ENCODE data around the gene MAPKAP1.

Gene MAPKAP1

DNA sequence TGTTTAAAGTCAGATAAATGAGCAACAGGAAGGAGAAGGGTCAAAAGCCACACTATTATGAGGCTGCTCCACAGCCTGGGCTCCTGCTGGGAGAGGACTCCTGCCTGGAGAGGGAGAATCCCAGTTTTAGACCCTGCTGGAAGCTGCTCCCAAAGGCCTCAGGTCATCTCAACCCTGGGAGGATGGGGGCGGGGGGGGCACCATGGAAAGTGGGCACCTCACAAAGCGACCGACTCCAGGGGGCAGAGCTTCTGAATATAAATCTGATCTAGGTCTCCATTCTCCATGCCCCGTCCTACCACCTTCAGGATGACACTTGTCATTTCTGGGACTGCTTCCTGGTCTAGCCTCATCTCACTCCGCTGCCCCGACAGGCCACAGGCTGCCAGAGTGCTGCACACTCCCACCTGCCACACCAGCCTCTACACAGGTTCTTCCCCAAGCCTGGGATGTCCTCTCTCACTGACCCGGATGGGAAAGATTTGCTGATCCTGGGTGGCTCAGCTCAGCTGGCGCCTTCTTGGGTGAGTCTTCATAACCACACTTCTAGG lies 262.0 kb downstream of the MAPKAP1 start:
- DNase-seq (ENCODE audit: insufficient read length) (no peak), FAIRE-seq (no peak)
- no peak for TF ChIP-seq POLR2A (IDR thresholded peaks at IDR 0.05; ENCODE audit: low read depth, low read length)

- FAIRE-seq (no peak), DNase-seq (ENCODE audit: insufficient read length) (no peak)
- TF ChIP-seq TAF1 (IDR thresholded peaks at IDR 0.05; ENCODE audit: borderline replicate concordance, low read depth, low read length): no peak
These were observed 262.8 kb downstream of the MAPKAP1 start for GRCh38 chr9:125444166-125444565.

DNA sequence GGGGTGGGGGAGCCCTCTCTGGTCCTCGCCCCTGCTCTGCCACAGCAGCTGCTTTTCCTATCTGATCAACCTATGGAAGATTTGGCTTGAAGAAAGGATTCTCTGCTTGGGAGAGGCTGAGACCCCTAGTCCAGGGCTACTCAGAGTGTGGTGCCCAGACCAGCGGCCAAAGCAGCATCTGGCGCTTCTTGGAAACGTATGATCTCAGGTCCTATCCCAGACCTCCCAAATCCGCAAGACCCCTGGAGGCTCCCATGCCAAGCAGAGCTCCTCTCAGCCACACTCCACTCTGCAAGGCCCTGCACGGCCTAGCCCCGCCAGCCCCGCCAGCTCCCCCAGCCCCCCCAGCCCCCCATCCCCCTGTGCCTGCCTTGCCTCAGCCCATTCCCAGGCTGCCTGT lies 263.6 kb downstream of the MAPKAP1 start:
- FAIRE-seq (no peak), DNase-seq (ENCODE audit: insufficient read length) (no peak)
- TF ChIP-seq POLR2AphosphoS5 (IDR thresholded peaks at IDR 0.05; ENCODE audit: low read depth, low read length) (no peak), POLR2A (IDR thresholded peaks at IDR 0.05; ENCODE audit: low read depth, low read length) (no peak), TAF1 (IDR thresholded peaks at IDR 0.05; ENCODE audit: borderline replicate concordance, low read depth, low read length) (no peak)

DNA sequence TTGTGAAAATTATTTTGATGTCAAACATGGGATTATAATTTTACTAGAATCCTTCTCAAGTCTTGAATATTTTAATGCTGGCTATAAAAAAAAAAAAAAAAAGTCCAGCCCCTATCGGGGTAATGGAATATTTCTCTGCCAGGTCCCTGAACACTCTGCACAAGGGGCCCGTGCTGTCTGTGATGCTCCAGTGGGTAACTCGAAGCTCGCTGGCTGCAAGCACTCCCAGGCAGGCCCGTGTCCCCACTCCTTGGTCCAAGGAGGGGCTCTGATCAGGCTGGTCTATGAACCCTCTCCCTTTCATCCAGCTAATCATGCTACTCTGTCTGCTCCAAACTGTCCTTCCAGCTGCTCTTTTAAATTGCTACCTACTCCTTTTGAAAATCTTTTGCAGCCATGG lies 264.6 kb downstream of the MAPKAP1 start:
- FAIRE-seq: no peak
- no peak for TF ChIP-seq POLR2A (IDR thresholded peaks at IDR 0.05; ENCODE audit: low read depth, low read length)
- no peak for TF ChIP-seq POLR2AphosphoS5 (IDR thresholded peaks at IDR 0.05; ENCODE audit: low read depth, low read length)
- no peak for TF ChIP-seq TAF1 (IDR thresholded peaks at IDR 0.05; ENCODE audit: borderline replicate concordance, low read depth, low read length)
- no peak for DNase-seq (ENCODE audit: insufficient read length)

DNA sequence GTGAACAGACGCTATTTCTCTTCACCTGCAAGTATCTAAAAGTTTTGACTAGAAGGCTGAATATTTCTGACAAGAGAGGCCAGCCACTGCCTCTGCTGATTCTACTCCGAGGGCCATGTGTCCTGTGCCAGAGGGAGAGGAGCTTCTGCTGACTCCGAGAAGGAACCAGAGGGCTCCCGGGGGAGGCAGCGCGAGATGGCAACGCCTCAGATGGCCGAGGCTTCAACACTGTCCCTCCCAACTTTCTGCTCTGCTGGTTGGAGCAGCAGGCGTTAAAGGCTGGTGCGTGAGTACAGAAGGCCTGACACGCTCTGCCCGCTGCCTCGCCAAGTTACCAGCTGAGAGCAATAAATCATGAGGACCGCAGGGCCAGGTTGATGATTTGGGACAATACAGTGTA lies 266.6 kb downstream of the MAPKAP1 start:
- no peak for FAIRE-seq
- no peak for DNase-seq (ENCODE audit: insufficient read length)
- TF ChIP-seq TAF1 (IDR thresholded peaks at IDR 0.05; ENCODE audit: borderline replicate concordance, low read depth, low read length): no peak
- no peak for TF ChIP-seq POLR2A (IDR thresholded peaks at IDR 0.05; ENCODE audit: low read depth, low read length)
- no peak for TF ChIP-seq POLR2AphosphoS5 (IDR thresholded peaks at IDR 0.05; ENCODE audit: low read depth, low read length)

- DNase-seq (ENCODE audit: insufficient read length) (no peak), FAIRE-seq (no peak)
- TF ChIP-seq POLR2AphosphoS5 (IDR thresholded peaks at IDR 0.05; ENCODE audit: low read depth, low read length): no peak
These were observed 267.4 kb downstream of the MAPKAP1 start for GRCh38 chr9:125439434-125440272.

GRCh38 chr9:125438506-125439433 lies 268.2 kb downstream of the MAPKAP1 start:
- TF ChIP-seq POLR2AphosphoS5 (IDR thresholded peaks at IDR 0.05; ENCODE audit: low read depth, low read length): no peak
- no peak for TF ChIP-seq TAF1 (IDR thresholded peaks at IDR 0.05; ENCODE audit: borderline replicate concordance, low read depth, low read length)
- no peak for TF ChIP-seq POLR2A (IDR thresholded peaks at IDR 0.05; ENCODE audit: low read depth, low read length)
- no peak for FAIRE-seq
- no peak for DNase-seq (ENCODE audit: insufficient read length)

DNA sequence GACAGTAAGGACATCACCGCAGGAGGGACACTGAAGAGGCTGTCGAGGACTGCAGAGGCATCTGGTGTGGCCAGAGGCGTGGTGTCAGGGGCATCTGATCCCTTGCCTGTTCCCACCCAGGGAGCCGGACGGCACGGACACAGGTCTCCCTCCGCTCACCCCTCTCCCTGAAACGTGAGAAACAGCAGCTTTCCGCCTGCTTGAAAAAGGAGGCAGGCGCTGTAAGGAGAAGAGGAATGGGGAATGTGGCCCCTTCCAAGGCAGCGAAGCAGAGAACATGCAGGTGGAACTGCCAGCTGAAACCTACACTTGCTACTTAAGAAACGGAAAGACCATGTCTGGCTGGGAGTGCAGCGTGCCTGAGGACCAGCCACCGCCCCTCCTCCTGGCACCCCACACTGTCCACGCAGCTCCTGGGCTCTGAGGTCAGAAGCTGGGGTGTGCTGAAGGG lies 269.2 kb downstream of the MAPKAP1 start:
- no peak for DNase-seq (ENCODE audit: insufficient read length)
- no peak for FAIRE-seq
- TF ChIP-seq TAF1 (IDR thresholded peaks at IDR 0.05; ENCODE audit: borderline replicate concordance, low read depth, low read length): no peak
- TF ChIP-seq POLR2A (IDR thresholded peaks at IDR 0.05; ENCODE audit: low read depth, low read length): no peak
- TF ChIP-seq POLR2AphosphoS5 (IDR thresholded peaks at IDR 0.05; ENCODE audit: low read depth, low read length): no peak

DNA sequence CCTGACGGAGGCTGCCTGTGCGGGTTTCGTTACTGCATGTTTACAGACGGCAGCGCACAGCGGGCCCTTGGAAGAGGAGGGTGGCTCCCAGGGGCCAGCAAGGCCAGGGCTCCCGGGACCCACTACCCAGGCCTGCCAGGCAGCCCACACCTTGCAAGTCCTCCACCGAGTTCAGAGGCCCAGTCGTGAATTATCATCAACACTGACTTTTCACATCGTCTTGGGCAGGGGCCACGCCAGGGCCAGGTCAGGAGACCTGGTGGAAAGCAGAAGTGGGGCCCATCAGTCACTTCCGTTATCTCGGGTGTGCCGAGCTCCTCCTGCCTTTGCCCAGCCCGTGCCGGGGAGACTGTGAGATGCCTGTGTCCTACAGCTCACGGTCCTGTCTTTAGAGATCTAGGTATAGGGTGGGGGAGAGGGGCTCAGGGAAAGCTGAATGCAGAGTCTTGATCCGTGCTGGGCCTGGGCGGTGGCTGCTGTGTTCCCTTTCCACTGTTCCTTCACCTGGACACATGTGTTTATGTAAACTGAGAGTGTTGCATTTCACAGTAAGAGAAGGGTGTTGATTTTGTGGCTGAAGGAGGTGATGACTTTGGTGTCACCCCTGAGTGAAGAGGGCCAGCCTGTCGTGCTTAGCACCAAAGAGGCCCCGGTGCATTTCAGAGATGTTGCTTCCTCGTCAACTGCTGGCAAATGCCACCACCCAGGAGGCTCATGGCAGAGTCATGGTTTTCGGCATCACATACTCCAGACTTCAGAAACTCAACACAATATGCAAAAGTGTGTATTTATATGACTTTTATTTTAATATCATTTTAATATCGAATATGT lies 270.2 kb downstream of the MAPKAP1 start:
- DNase-seq (ENCODE audit: insufficient read length) (no peak), FAIRE-seq (no peak)
- TF ChIP-seq TAF1 (IDR thresholded peaks at IDR 0.05; ENCODE audit: borderline replicate concordance, low read depth, low read length) (no peak), POLR2A (IDR thresholded peaks at IDR 0.05; ENCODE audit: low read depth, low read length) (no peak), POLR2AphosphoS5 (IDR thresholded peaks at IDR 0.05; ENCODE audit: low read depth, low read length) (no peak)

DNA sequence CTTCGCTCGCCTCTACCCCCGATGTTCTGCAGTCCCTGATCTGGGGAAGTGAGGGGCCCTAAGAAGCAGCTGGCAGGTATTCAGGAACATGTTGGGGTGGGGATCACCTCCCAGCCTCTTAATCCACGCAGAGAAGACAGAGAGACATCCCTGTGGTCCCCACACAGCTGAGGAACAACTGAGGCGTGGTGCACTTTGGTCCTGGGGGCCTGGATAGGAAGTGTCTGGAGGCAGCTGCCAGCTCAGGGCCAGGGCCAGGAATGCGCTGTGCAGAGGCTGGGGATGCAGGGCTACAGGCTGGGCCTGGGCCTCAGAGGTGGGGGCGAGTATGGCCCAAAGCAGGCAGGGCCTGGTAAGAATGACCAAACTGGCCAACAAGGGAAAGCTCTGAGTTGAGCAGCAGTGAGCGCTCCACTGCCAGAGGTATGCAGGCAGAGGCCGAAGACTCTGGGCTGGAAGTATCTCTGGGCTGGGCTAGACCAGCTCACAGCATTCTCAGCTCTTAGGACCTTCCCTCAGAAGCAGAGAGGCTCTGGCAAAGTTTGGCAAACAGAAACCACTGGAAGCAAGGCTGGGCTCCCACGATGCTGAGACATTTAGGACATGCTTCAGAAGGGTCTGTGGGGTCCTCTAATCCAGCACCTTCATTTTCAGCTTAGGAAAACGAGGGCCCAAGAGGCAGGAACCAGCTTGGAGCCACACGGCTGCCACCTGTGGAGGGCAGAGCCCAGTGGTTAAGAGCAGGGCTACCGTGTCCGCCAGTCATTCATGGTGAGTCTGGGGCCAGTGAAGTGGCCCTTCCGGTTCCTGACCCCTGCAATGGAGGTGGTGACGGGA lies 271.0 kb downstream of the MAPKAP1 start:
- DNase-seq (ENCODE audit: insufficient read length): no peak
- no peak for FAIRE-seq

More for the DNA sequence above, 271.0 kb downstream of the MAPKAP1 start:
- TF ChIP-seq POLR2A (IDR thresholded peaks at IDR 0.05; ENCODE audit: low read depth, low read length) (no peak), POLR2AphosphoS5 (IDR thresholded peaks at IDR 0.05; ENCODE audit: low read depth, low read length) (no peak), TAF1 (IDR thresholded peaks at IDR 0.05; ENCODE audit: borderline replicate concordance, low read depth, low read length) (no peak)
